OCI-LY3 (cell line): Measurements from ENCODE around the gene DOK7.

Source experiments
- EZH2phosphoT487 ChIP-seq: fragments of 200-600 bp; shearing (Covaris generic); IDR thresholded peaks from 2 replicates; pipeline ENCODE4 v1.6.1; 2018; ENCODE audit warnings: antibody characterized with exemption, mixed run types, low read depth
- TF ChIP-seq, protein P1 (sequence below): fragments of 200-600, 300-600 bp; sonication (generic); IDR thresholded peaks from 2 replicates; pipeline ENCODE4 v1.5.1; 2014; ENCODE audit warnings: antibody characterized with exemption, low read length, low read depth

DNA sequence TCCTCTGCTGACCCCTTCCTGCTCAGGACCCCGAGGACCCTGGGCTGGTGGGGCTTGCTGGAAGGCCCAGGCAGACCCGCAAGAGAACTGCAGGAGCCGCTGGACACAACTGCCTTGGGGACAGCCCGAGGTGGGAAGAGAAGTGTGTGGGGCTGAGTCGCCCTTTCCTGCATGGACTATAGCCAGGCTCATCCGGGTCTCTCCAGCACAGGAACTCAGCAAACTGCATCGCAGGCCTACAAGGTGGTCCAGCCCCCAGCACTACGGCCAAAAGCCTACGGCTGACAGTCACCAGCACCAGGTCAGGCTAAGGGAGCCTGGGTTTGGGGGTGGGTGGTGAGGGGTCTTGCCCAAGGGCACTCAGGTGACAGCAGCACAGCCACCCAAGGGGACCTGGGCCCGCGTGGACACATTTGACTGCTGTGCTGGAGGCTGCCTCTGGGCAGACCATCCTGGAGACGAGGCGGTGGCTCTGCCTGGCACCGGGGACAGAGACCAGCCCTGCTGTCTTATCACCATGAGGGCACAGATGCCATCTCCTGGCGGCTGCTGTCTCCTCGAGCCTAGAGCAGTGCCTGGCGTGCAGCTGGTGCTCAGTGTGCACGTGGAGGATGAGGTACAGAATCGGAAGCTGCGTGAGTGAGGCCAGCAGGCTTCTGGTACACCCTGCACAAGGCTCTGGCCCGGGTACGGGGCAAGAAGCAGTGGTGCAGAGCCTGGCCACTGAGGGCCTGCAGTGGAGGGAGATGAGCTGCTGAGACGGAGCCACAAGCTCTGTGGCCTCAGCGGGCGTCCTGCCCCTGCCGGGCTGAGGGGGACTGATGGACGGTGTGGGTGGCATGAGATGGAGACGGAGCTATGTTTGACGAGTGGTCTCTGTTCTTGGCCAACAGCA, 54.0 kb downstream of the DOK7 start:
- TF ChIP-seq, protein P1, sequence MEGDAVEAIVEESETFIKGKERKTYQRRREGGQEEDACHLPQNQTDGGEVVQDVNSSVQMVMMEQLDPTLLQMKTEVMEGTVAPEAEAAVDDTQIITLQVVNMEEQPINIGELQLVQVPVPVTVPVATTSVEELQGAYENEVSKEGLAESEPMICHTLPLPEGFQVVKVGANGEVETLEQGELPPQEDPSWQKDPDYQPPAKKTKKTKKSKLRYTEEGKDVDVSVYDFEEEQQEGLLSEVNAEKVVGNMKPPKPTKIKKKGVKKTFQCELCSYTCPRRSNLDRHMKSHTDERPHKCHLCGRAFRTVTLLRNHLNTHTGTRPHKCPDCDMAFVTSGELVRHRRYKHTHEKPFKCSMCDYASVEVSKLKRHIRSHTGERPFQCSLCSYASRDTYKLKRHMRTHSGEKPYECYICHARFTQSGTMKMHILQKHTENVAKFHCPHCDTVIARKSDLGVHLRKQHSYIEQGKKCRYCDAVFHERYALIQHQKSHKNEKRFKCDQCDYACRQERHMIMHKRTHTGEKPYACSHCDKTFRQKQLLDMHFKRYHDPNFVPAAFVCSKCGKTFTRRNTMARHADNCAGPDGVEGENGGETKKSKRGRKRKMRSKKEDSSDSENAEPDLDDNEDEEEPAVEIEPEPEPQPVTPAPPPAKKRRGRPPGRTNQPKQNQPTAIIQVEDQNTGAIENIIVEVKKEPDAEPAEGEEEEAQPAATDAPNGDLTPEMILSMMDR, result no peak
- TF ChIP-seq EZH2phosphoT487, result no peak
